K562 (cell line): ENCODE results near the gene ZNF513. TPM values are rescaled to one million over a fixed set of nuclear protein-coding genes. Genes with fewer than 3 reads are reported as not detected.

Experiments
- CEBPZ ChIP-seq: fragments of 150-350 bp; IDR thresholded peaks from 2 replicates; pipeline ENCODE4 v1.6.1; 2014; ENCODE audit warnings: low read depth, mild to moderate bottlenecking, low read length, borderline replicate concordance
- CLOCK ChIP-seq: fragments of 250-450 bp; sonication (Bioruptor Pico); IDR thresholded peaks from 2 replicates; pipeline ENCODE4 v1.4.0; 2020; ENCODE audit warnings: mild to moderate bottlenecking, moderate library complexity, borderline replicate concordance
- HBP1 ChIP-seq: fragments of 450-650 bp; formaldehyde crosslinking; IDR thresholded peaks from 2 replicates; pipeline ENCODE4 v1.4.0; 2022; ENCODE audit warnings: missing genetic modification characterization
- KDM4B ChIP-seq, 2 experiments: fragments of 450-650 bp in 1 of 2; sonication (generic) in 1 of 2; IDR thresholded peaks; 2 replicates each; pipeline ENCODE4 v1.6.1; 2016 to 2017; ENCODE audit warnings: borderline replicate concordance in 2 of 2, antibody characterized with exemption in 1 of 2, low read depth in 1 of 2, mild to moderate bottlenecking in 1 of 2
- MEF2D ChIP-seq: conservative IDR thresholded peaks from 2 replicates; pipeline ENCODE4 v1.6.1; 2016; ENCODE audit warnings: low read depth, missing genetic modification characterization, missing compliant biosample characterization
- MTF1 ChIP-seq: fragments of 250-450 bp; sonication (Bioruptor Pico); IDR thresholded peaks from 2 replicates; pipeline ENCODE4 v1.9.0; 2021; ENCODE audit warnings: moderate library complexity, mild to moderate bottlenecking, inconsistent platforms, borderline replicate concordance
- TAF1 ChIP-seq: IDR thresholded peaks from 2 replicates; pipeline ENCODE4 v1.6.1; 2011; ENCODE audit warnings: mild to moderate bottlenecking, low read length, moderate library complexity; ENCODE audit not compliant: insufficient read depth, control insufficient read depth, severe bottlenecking; ENCODE audit errors: extremely low read depth
- ZFP91 ChIP-seq: sonication (generic); formaldehyde crosslinking; IDR thresholded peaks from 2 replicates; pipeline ENCODE4 v1.8.0; 2022; ENCODE audit warnings: mild to moderate bottlenecking, missing genetic modification reagents
- ZNF507 ChIP-seq: conservative IDR thresholded peaks from 2 replicates; pipeline ENCODE4 v1.6.1; 2017; ENCODE audit warnings: missing genetic modification characterization, missing compliant biosample characterization
- polyA plus RNA-seq, 8 experiments: library from polyadenylated mRNA; depleted of rRNA in 4 of 8; stranded (reverse) in 5 of 8; unstranded in 3 of 8; fragments of >200 nt; fragmentation: Nextera tagmentation in 2 of 8; fragmentation: Illumina TruSeq in 1 of 8; extraction: Ambion mirVana in 2 of 8; extraction: Trizol in 1 of 8; gene quantifications; 2 replicates each; pipeline versions ENCODE4 v1.2.1 to v1.2.3, GENCODE V29; 2011 to 2014; ENCODE audit warnings: inconsistent platforms in 1 of 8, missing spikeins in 1 of 8
- total RNA-seq, 7 experiments: library from RNA; depleted of rRNA in 6 of 7; stranded (reverse); fragments of >200 nt in 6 of 7; fragmentation: Illumina TruSeq in 2 of 7; extraction: Trizol in 2 of 7; gene quantifications; 2 replicates each; pipeline versions ENCODE4 v1.2.1 to v1.2.3, GENCODE V29; 2011 to 2021; ENCODE audit warnings: low replicate concordance in 1 of 7
- TF ChIP-seq, protein P1 (sequence below): sonication (generic); formaldehyde crosslinking; IDR thresholded peaks from 2 replicates; pipeline ENCODE4 v1.8.0; 2022; ENCODE audit warnings: mild to moderate bottlenecking, missing genetic modification reagents

The ZNF513 gene
- total and polyA plus RNA-seq, 9 of the 15 experiments (the other 6 are each of a cell fraction or from before 2014, with no cell fraction given), result 0.04 to 13.6 (median 4.4) TPM

GRCh38 chr2:27356382-27357181 is 24.0 kb downstream of the ZNF513 start, which contains the start of gene GTF3C2 (continued):
- no peak for TF ChIP-seq CEBPZ
- TF ChIP-seq CLOCK (CRISPR knock-in tag), result no peak
- no peak; a peak in 1 of 4 replicates for TF ChIP-seq KDM4B (IDR thresholded peaks at IDR 0.05; ENCODE audit: borderline replicate concordance in 2 of 2, low read depth in 1 of 2)
- no peak for TF ChIP-seq MTF1 (CRISPR knock-in tag)
- peak; percentile 36 for TF ChIP-seq TAF1
- no peak for TF ChIP-seq MEF2D
- no peak for TF ChIP-seq ZNF507 (tag)
- TF ChIP-seq HBP1, result no peak
- TF ChIP-seq ZFP91, result no peak
- TF ChIP-seq, protein P1, sequence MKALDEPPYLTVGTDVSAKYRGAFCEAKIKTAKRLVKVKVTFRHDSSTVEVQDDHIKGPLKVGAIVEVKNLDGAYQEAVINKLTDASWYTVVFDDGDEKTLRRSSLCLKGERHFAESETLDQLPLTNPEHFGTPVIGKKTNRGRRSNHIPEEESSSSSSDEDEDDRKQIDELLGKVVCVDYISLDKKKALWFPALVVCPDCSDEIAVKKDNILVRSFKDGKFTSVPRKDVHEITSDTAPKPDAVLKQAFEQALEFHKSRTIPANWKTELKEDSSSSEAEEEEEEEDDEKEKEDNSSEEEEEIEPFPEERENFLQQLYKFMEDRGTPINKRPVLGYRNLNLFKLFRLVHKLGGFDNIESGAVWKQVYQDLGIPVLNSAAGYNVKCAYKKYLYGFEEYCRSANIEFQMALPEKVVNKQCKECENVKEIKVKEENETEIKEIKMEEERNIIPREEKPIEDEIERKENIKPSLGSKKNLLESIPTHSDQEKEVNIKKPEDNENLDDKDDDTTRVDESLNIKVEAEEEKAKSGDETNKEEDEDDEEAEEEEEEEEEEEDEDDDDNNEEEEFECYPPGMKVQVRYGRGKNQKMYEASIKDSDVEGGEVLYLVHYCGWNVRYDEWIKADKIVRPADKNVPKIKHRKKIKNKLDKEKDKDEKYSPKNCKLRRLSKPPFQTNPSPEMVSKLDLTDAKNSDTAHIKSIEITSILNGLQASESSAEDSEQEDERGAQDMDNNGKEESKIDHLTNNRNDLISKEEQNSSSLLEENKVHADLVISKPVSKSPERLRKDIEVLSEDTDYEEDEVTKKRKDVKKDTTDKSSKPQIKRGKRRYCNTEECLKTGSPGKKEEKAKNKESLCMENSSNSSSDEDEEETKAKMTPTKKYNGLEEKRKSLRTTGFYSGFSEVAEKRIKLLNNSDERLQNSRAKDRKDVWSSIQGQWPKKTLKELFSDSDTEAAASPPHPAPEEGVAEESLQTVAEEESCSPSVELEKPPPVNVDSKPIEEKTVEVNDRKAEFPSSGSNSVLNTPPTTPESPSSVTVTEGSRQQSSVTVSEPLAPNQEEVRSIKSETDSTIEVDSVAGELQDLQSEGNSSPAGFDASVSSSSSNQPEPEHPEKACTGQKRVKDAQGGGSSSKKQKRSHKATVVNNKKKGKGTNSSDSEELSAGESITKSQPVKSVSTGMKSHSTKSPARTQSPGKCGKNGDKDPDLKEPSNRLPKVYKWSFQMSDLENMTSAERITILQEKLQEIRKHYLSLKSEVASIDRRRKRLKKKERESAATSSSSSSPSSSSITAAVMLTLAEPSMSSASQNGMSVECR (CRISPR knock-in tag), result peak; percentile 82
